Tibial nerve (tissue), 4 donors: Measurements from ENCODE around the gene DBNDD1.

Experiments
- CTCF ChIP-seq, 5 experiments: fragments of 200-600 bp in 3 of 5; fragments of 450-650 bp in 2 of 5; sonication (generic) in 3 of 5; IDR thresholded peaks; one replicate each; pipeline ENCODE4 v1.5.1; 2016 to 2019; ENCODE audit warnings: antibody characterized with exemption in 5 of 5, mild to moderate bottlenecking in 3 of 5, moderate library complexity in 2 of 5
- EP300 ChIP-seq, 2 donors: sonication (generic); formaldehyde crosslinking; IDR thresholded peaks; one replicate each; pipeline ENCODE4 v1.6.1; 2017; ENCODE audit warnings: antibody characterized with exemption in 2 of 2, mild to moderate bottlenecking in 1 of 2

GRCh38 chr16:89958596-89958995, 60.7 kb downstream of the DBNDD1 start:
- no peak for TF ChIP-seq CTCF (IDR thresholded peaks at IDR 0.05)
- no peak for TF ChIP-seq EP300 (IDR thresholded peaks at IDR 0.05)
